Lower lobe of right lung (tissue), 2 donors: Measurements from ENCODE around the gene IL1RN. TPM values are rescaled to one million over a fixed set of nuclear protein-coding genes. Genes with fewer than 3 reads are reported as not detected.

ENCODE experiments used
- ATAC-seq, 2 donors: fragments of 200-7000 bp; cut with Tn5 transposase; one replicate each; pipeline ENCODE4 v1.9.1; 2020 to 2022; ENCODE audit warnings: mild to moderate bottlenecking in 2 of 2, moderate library complexity in 2 of 2
- DNase-seq: peaks from one replicate; pipeline ENCODE4 v3.0.0-alpha.2; 2020
- H3K27ac ChIP-seq: fragments of 200-600 bp; one replicate; pipeline ENCODE4 v1.8.0; 2022
- H3K27me3 ChIP-seq: fragments of 200-600 bp; one replicate; pipeline ENCODE4 v1.8.0; 2022; ENCODE audit warnings: low read depth
- H3K36me3 ChIP-seq: fragments of 200-600 bp; one replicate; pipeline ENCODE4 v1.8.0; 2022; ENCODE audit warnings: mild to moderate bottlenecking
- H3K4me1 ChIP-seq: fragments of 200-600 bp; one replicate; pipeline ENCODE4 v1.8.0; 2022
- H3K4me3 ChIP-seq: fragments of 200-600 bp; one replicate; pipeline ENCODE4 v1.8.0; 2022; ENCODE audit warnings: mild to moderate bottlenecking
- H3K9me3 ChIP-seq: fragments of 200-600 bp; one replicate; pipeline ENCODE4 v1.8.0; 2022
- CTCF ChIP-seq: fragments of 200-600 bp; IDR thresholded peaks from one replicate; pipeline ENCODE4 v1.8.0; 2022; ENCODE audit warnings: antibody characterized with exemption, mild to moderate bottlenecking
- intact Hi-C: fragments of 100-400 bp; cut with DNase I; formaldehyde crosslinking; loops from one replicate; pipeline ENCODE4 v1.11.0; 2022
- total RNA-seq: library from RNA; stranded (reverse); fragmentation: NEBNext Ultra II Directional; extraction: Animal tissue kit (Norgen Biotek cat#: 25700); gene quantifications from one replicate; pipeline ENCODE4 v1.2.1, GENCODE V29; 2021
- donor health status: DM: no; HTN: yes; CAD: no; lungs with severe emphysema.

IL1RN gene
- total RNA-seq, 1 donor from 2014 or later = 20.1 TPM

DNA sequence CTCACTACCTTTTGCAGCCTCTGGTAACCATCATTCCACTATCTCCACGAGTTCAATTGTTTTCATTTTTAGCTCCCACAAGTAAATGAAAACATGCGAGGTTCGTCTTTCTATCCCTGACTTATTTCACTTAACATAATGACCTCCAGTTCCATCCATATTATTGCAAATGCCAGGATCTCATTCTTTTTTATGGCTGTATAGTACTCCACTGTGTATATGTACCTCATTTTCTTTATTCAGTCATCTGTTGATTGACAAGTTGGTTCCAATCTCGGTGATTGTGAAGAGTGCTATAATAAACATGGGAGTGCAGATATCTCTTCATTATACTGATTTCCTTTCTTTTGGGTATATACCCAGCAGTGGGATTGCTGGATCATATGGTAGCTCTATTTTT, 16.9 kb downstream of the IL1RN start:
- ATAC-seq = no peak
- no peak overlapping the region for H3K27ac ChIP-seq
- no peaks in the 10 kb centered on the region for H3K9me3 ChIP-seq
- H3K4me3 ChIP-seq = no peak overlapping the region
- no peak for TF ChIP-seq CTCF
- H3K4me1 ChIP-seq = no peaks in the 10 kb centered on the region
- no peak for DNase-seq
- no peaks in the 10 kb centered on the region for H3K36me3 ChIP-seq
- intact Hi-C loops = no loop called here
- H3K27me3 ChIP-seq = no peaks in the 10 kb centered on the region

DNA sequence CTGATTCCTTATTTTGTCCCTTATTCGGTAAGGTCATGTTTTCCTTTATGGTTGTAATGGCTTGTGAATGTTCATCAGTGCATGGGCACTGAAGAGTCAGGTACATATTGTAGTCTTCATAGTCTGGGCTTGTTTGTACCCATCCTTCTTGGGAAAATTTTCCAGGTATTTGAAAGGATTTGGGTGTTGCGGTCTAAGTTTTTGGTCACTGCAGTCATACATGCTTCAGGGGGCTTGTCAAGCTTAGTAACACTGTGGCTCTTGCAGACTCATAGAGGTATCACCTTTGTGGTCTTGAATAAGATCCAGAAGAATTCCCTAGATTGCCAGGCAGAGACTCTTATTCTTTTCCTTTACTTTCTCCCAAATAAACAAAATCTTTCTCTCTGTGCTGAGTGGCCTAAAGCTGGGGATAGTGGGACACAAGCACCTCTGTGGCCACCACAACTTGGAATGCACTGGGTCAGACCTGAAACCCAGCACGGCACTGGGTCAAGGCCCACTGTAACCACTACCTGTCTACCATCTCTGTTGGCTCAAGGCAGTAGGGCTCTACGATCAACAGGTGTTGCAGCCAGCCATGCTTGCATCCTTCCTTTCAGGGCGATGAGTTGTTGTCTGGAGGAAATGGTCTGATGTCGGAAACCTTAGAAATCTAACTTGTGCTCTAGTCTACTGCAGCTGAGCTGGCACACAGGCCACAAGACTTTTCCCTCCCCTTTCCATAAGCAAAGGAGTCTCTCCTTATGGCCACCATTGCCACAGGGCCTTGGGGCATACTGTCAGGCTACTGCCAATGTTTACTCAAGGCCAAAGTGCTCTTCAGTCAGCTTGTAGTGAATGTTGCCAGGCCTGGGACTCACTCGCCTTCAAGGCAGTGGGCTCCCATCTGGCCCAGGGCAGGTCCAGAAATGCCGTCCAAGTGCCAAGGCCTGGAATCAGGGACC, 21.5 kb downstream of the IL1RN start:
- no peak for DNase-seq
- Histone ChIP-seq H3K4me3 (no peak overlapping the region), H3K9me3 (no peaks in the 10 kb centered on the region), H3K36me3 (no peaks in the 10 kb centered on the region), H3K27me3 (no peaks in the 10 kb centered on the region), H3K4me1 (no peaks in the 10 kb centered on the region), H3K27ac (no peak overlapping the region)
- TF ChIP-seq CTCF = no peak
- intact Hi-C loops = no loop called here
- ATAC-seq = no peak

DNA sequence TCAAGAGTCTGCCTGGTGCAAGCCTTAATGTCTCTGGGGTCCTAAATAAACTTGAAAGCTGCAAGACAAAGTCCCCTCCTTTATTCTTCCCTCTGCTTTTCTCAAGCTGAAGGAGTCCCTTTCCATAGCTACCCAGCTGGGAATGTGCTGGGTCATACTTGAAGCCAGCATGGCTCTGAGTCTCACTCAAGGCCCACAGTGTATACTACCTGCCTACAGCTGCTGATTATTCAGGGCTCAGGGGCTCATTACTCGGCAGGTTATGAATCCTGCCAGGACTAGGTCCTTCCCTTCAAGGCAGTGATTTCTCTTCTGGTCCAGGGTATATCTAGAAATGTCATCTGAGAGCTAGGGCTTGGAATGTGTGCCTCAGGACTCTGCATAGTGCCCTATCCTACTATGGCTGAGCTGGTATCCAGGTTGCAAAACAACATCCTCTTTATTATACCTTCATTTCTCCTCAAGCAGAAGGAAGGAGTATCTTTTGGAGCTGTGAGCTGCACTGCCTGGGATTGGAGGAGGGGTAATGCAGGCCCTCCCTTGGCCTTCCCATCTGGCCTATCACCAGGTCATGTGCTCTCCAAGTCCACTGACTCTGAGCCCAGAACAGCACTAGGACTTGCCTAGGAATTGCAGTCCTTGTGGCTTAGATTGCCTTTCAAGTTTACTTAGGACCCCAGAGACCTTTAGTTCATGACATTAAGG, 22.3 kb downstream of the IL1RN start:
- ATAC-seq = no peak
- TF ChIP-seq CTCF = no peak
- DNase-seq = no peak
- intact Hi-C loops = no loop called here
- H3K36me3 ChIP-seq = no peaks in the 10 kb centered on the region
- H3K27ac ChIP-seq = no peak overlapping the region
- no peak overlapping the region for H3K4me3 ChIP-seq
- no peaks in the 10 kb centered on the region for H3K4me1 ChIP-seq
- H3K9me3 ChIP-seq = no peaks in the 10 kb centered on the region
- H3K27me3 ChIP-seq = no peaks in the 10 kb centered on the region

- Histone ChIP-seq H3K36me3 (no peaks in the 10 kb centered on the region), H3K4me1 (no peaks in the 10 kb centered on the region), H3K4me3 (no peak overlapping the region), H3K27me3 (no peaks in the 10 kb centered on the region), H3K27ac (no peak overlapping the region), H3K9me3 (no peaks in the 10 kb centered on the region)
- no peak for TF ChIP-seq CTCF
- intact Hi-C loops = no loop called here
- DNase-seq (no peak), ATAC-seq (no peak)
Observed at GRCh38 chr2:113150258-113150601, 22.8 kb downstream of the IL1RN start.

DNA sequence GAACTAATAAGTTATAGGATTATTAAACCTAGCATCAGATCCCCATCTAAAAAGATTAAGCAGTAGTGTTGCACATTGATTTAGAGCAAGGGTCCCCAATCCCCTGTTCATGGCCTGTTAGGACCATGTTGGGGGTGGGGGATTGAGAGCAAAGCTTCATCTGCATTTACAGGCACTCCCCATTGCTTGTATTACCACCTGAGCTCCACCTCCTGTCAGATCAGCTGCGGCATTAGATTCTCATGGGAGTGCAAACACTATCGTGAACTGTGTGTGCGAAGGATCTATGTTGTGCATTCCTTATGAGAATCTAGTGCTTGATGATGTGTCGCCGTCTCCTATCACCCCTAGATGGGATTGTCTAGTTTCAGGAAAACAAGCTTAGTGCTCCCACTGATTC, 27.9 kb downstream of the IL1RN start:
- H3K27me3 ChIP-seq = peaks cover 5% of the 10 kb centered on the region
- TF ChIP-seq CTCF = no peak
- DNase-seq (no peak), ATAC-seq (no peak)
- no peak overlapping the region for H3K4me3 ChIP-seq
- H3K36me3 ChIP-seq = no peaks in the 10 kb centered on the region
- H3K4me1 ChIP-seq = peaks cover 17% of the 10 kb centered on the region
- intact Hi-C loops = no loop called here
- no peak overlapping the region for H3K27ac ChIP-seq
- no peaks in the 10 kb centered on the region for H3K9me3 ChIP-seq
